Fibroblast of mammary gland (primary cell): Measurements from ENCODE around the gene C1QL2.

Source experiments
- DNase-seq: peaks from one replicate; pipeline ENCODE4 v3.0.0-alpha.2; 2010; ENCODE audit warnings: low read depth
- H3K4me3 ChIP-seq: 2 replicates; pipeline ENCODE4 v1.5.1; 2011; ENCODE audit warnings: low read depth, mild to moderate bottlenecking, low read length, moderate library complexity; ENCODE audit not compliant: control insufficient read depth
- TF ChIP-seq, protein P1 (sequence below): conservative IDR thresholded peaks from 2 replicates; pipeline ENCODE4 v1.5.1; 2011; ENCODE audit warnings: low read depth, low read length, inconsistent platforms; ENCODE audit not compliant: control insufficient read depth, insufficient read depth

C1QL2 gene

GRCh38 chr2:119112230-119112629, 46.3 kb downstream of the C1QL2 start:
- H3K4me3 ChIP-seq: no peak overlapping the region
- TF ChIP-seq, protein P1, sequence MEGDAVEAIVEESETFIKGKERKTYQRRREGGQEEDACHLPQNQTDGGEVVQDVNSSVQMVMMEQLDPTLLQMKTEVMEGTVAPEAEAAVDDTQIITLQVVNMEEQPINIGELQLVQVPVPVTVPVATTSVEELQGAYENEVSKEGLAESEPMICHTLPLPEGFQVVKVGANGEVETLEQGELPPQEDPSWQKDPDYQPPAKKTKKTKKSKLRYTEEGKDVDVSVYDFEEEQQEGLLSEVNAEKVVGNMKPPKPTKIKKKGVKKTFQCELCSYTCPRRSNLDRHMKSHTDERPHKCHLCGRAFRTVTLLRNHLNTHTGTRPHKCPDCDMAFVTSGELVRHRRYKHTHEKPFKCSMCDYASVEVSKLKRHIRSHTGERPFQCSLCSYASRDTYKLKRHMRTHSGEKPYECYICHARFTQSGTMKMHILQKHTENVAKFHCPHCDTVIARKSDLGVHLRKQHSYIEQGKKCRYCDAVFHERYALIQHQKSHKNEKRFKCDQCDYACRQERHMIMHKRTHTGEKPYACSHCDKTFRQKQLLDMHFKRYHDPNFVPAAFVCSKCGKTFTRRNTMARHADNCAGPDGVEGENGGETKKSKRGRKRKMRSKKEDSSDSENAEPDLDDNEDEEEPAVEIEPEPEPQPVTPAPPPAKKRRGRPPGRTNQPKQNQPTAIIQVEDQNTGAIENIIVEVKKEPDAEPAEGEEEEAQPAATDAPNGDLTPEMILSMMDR: no peak
- no peak for DNase-seq

DNA sequence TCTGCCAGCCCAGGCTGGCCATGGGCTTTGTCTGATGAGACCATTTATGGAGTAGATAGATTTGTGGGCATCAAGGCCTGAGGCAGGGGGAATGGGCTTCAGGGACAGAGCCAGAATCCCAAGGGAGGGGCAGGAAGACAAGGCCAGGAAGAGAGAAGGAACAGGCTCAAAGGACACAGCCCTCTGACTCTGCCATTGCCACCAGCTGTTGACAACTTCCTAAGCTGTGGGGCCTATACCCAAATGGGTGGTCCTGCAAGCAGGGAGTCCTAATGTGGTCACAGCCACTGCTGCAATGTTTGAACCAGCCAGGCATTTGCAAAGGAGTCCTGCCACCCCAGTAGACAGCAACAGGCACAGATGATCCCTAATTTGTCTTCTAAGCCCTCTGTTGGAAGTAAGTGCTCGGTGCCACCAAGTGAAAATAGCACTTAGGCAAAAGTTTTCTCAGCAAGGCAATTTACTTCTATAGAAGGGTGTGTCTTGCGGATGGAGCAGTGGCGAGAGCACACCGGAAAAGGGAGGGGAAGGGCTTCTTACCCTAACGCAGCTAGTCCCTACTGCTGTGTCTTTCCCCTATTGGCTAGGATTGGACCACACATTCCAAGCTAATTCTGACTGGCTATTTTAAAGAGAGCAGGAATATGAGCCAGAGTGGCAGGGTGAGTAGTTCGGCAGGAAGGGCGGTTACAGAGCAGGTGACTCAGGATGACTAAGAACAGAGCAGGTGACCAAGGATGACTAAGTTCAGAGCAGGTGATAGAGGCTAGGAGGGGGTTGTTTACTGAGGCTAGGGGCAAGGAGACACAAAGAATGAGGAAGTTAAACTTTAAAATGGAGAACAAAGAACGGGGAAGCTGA, 47.2 kb downstream of the C1QL2 start:
- DNase-seq: no peak
- H3K4me3 ChIP-seq: no peak overlapping the region
- TF ChIP-seq, protein P1: no peak

DNA sequence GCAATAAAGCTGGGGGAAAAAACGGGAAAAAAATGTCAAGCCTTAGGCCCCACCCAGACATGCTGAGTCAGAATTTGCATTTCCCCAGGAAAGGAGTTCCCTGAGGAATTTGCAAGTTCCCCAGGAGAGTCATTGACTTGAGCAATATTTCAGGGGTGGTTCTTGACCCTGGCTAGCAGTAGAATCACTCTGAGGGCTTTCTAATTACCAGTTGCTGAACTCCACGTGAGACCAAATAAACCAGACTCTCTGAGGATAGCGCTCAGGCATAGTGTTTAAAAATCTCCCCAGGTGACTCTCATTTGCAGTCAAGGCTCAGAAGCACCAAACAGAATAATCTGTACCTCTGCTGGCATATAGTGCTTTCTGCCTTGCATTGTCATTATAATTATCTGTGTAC, 48.7 kb downstream of the C1QL2 start:
- DNase-seq: no peak
- H3K4me3 ChIP-seq: no peak overlapping the region
- TF ChIP-seq, protein P1: no peak

- TF ChIP-seq, protein P1: no peak
- no peak for DNase-seq
These were observed 50.4 kb downstream of the C1QL2 start for GRCh38 chr2:119108186-119108585.

DNA sequence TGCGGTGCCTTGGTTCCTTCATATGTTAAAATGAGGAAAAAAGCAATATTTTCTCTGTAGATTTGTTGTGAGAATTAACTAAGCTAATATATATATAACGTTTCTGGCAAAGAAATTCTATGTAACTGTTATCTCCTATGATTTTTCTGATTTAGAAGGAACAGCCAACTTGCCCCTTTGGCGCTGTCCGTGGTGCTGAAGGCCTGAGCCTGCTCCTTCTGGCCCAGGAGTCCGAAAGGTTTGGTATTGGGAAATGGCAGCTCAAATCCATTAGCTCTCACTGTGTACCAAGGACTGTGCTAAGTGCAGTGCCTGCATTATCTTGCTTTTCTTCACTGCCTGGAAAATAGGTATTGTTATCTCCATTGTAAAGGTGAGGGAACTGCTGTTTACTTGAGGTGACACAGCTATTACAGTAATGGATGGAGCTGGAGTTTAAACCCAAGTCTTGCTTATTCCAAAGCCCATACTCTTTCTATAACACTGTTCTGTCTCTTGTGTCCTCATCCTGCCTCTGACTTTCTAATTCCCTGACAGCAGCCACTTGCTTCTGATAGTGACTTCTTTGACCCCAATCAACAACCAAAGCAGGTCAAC, 52.2 kb downstream of the C1QL2 start:
- TF ChIP-seq, protein P1: no peak
- H3K4me3 ChIP-seq: no peak overlapping the region
- peak; percentile 42 for DNase-seq

More at GRCh38 chr2:119108186-119108585, 50.4 kb downstream of the C1QL2 start:
- H3K4me3 ChIP-seq: no peak overlapping the region
